Activated T-helper 2 cell treated with anti-CD3 and anti-CD28 coated beads, Interferon-gamma antibody, Interleukin-2, Interleukin-4, amounts not matched to agents 10 μg/mL and 5 μg/mL and 100 μg/mL, durations not matched to agents 14 hours and 24 hours and 36 hours (primary cell): ENCODE results near the gene PLD2. TPM values are rescaled to one million over a fixed set of nuclear protein-coding genes. Genes with fewer than 3 reads are reported as not detected.
"Not testable (repeated sequence)": the region's sequence is repeated elsewhere in the genome, so short reads cannot be mapped to it uniquely, and the experiment has no call there.

Experiments used
- DNase-seq: peaks from one replicate; pipeline ENCODE4 v3.0.0; 2021; ENCODE audit warnings: low spot score
- H3K27ac Mint-ChIP-seq: one replicate; pipeline ENCODE4 v1.8.0; 2021; ENCODE audit warnings: mixed read lengths
- H3K27me3 Mint-ChIP-seq: one replicate; pipeline ENCODE4 v1.8.0; 2021; ENCODE audit warnings: low read depth, mixed read lengths
- H3K36me3 Mint-ChIP-seq: one replicate; pipeline ENCODE4 v1.8.0; 2021; ENCODE audit warnings: low read depth, mixed read lengths
- H3K4me1 Mint-ChIP-seq: one replicate; pipeline ENCODE4 v1.8.0; 2021; ENCODE audit warnings: low read depth, mixed read lengths
- H3K4me3 Mint-ChIP-seq: one replicate; pipeline ENCODE4 v1.8.0; 2021; ENCODE audit warnings: low read depth, mild to moderate bottlenecking, moderate library complexity, mixed read lengths
- H3K9me3 Mint-ChIP-seq: one replicate; pipeline ENCODE4 v1.8.0; 2021; ENCODE audit warnings: mixed read lengths
- intact Hi-C: fragments of 100-400 bp; cut with micrococcal nuclease; formaldehyde crosslinking; loops from one replicate; pipeline ENCODE4 v1.15.1; 2023
- total RNA-seq: library from RNA; stranded (reverse); gene quantifications from 2 replicates; pipeline ENCODE4 v1.2.3, GENCODE V29; 2022

Gene PLD2
- total RNA-seq, 1 donor from 2014 or later = 26.6 TPM

DNA sequence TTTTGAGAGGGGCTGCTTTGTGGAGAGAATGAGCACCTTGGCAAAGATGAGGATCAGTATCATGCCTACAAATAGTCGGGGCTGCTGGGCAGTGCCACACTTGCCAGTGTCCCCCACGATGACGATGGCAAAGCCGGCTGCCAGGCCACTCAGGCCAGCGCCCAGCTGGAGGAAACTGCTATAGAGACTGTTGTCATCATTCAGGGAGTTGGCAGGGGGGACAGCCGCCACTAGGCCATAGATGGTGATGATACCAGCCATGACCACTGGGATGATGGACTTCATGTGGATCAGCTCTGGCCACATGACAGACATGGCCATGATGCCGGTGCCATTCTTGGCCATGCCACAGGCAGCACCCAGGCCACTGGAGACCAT lies 50.0 kb downstream of the PLD2 start:
- no peak overlapping the region for H3K27ac Mint-ChIP-seq

DNA sequence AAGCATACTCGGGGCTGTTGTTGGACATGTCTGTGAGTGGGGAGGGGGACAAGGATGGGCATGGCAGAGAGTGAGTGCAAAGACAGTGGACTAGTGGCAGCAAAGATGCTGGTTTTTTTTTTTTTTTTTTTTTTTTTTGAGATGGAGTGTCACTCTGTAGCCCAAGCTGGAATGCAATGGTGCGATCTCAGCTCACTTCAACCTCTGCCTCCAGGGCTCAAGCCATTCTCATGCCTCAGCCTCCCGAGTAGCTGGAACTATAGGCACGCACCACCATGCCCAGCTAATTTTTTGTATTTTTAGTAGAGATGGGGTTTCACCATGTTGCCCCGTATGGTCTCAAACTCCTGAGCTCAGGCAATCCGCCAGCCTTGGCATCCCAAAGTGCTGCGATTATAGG lies 50.4 kb downstream of the PLD2 start:
- H3K4me3 Mint-ChIP-seq, H3K27me3 Mint-ChIP-seq, DNase-seq, H3K27ac Mint-ChIP-seq, H3K4me1 Mint-ChIP-seq, intact Hi-C loops, H3K9me3 Mint-ChIP-seq: not testable (repeated sequence)
- peaks cover 23% of the 10 kb centered on the region for H3K36me3 Mint-ChIP-seq

More for the DNA sequence above, 50.0 kb downstream of the PLD2 start:
- intact Hi-C loops = no loop called here
- Mint-ChIP-seq H3K4me3 (no peak overlapping the region), H3K4me1 (peaks cover 9% of the 10 kb centered on the region), H3K9me3 (peaks cover 6% of the 10 kb centered on the region), H3K36me3 (peaks cover 27% of the 10 kb centered on the region), H3K27me3 (no peaks in the 10 kb centered on the region)
- DNase-seq = no peak

DNA sequence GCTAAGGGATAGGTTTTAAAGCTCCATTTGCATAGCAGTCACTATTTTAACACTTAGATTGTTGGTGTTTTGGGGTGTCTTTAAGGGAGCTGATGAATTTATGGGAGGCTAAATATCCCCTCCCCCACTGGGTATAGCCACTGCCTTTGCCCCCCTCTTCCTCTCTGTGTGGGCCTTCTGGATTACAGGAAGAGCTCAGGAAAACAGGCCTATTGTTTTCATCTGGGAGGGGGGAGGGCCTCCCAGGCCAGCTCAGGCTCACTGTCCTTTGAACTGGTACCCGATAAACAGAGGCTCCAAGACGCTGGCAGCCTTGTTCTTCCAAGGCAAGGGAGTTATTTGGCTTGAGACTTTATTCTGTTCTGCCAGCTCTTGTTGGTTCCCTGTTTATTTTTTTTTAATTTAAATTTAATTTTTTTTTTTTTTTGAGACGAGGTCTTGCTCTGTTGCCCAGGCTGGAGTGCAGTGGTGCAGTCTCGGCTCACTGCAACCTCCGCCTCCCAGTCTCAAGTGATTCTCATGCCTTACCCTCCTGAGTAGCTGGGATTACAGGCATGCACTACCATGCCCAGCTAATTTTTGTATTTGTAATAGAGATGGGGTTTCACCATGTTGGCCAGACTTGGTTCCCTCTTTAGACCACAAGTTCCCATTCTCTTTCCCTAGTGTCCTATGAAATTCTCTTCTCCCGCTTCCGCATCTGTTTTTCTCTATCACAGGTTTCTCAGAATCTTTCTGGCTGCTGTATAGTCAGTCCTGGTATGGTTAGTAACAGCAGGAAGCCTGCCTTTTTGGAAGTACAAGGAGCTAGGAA lies 51.3 kb downstream of the PLD2 start:
- Mint-ChIP-seq H3K27ac (no peak overlapping the region), H3K4me3 (no peak overlapping the region), H3K36me3 (peaks cover 21% of the 10 kb centered on the region), H3K27me3 (no peaks in the 10 kb centered on the region), H3K9me3 (no peaks in the 10 kb centered on the region), H3K4me1 (peaks cover 5% of the 10 kb centered on the region)
- no peak for DNase-seq
- intact Hi-C loops = no loop called here

DNA sequence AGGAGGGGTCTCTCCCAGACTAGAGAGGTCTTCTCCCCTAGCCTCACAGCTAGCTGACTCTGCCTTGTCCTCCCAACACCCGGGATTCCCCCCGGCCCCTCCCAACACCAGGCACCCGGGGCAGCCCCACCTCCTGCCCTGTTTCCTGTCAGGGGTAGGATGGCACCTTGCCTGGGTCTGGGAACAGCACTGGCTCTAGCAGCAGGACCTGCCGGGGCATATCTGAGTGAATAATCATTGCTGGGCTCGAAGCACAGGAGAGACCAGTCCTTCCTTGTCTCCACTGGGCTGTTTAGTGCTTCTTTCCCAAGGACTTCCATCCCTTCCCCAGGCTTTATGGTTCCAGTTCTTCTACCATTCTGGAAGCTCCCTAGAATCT lies 51.9 kb downstream of the PLD2 start:
- H3K4me1 Mint-ChIP-seq = peaks cover 5% of the 10 kb centered on the region
- DNase-seq = no peak
- H3K36me3 Mint-ChIP-seq = peaks cover 20% of the 10 kb centered on the region
- intact Hi-C loops = no loop called here
- no peak overlapping the region for H3K27ac Mint-ChIP-seq
- no peaks in the 10 kb centered on the region for H3K9me3 Mint-ChIP-seq
- H3K4me3 Mint-ChIP-seq = no peak overlapping the region
- H3K27me3 Mint-ChIP-seq = no peaks in the 10 kb centered on the region

DNA sequence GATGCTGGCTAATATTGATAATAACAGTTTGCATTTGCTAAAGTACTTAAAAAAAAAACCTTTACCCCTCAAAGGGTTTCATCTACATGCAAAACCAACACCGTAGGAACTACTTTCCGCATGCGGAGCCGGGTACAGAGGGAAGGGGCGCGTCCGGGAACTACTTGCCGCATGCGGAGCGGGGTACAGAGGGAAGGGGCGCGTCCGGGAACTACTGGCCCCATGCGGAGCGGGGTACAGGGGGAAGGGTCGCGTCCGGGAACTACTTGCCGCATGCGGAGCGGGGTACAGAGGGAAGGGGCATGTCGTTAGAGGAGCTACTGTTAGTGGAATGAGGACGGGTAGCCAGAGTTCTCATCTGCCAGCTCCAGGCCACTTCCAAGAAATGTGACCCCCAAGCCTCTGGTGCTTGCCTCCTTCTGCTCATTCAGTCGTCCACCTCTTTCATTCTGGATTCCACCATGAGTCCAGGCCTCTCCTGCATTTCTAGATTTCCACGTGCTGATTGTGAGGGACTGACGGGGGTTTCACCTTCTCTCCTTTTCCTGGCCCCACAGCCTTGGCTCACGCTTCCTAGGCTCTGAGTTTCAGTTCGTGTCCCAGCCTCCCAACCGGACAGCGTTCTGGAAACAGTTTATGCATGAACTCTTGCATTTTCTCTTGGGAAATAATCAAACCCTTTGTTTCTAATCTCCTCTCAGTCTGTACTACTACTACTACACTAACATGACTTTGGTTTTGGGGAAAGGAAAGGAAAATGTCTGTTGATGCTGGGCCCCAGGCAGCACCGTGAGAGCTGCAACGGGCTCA lies 53.1 kb downstream of the PLD2 start:
- H3K36me3 Mint-ChIP-seq = peaks cover 13% of the 10 kb centered on the region
- H3K27me3 Mint-ChIP-seq = no peaks in the 10 kb centered on the region
- H3K4me3 Mint-ChIP-seq = no peak overlapping the region
- H3K9me3 Mint-ChIP-seq = no peaks in the 10 kb centered on the region
- H3K27ac Mint-ChIP-seq = no peak overlapping the region
- H3K4me1 Mint-ChIP-seq = peaks cover 5% of the 10 kb centered on the region
- no peak for DNase-seq
- intact Hi-C loops = no loop called here

DNA sequence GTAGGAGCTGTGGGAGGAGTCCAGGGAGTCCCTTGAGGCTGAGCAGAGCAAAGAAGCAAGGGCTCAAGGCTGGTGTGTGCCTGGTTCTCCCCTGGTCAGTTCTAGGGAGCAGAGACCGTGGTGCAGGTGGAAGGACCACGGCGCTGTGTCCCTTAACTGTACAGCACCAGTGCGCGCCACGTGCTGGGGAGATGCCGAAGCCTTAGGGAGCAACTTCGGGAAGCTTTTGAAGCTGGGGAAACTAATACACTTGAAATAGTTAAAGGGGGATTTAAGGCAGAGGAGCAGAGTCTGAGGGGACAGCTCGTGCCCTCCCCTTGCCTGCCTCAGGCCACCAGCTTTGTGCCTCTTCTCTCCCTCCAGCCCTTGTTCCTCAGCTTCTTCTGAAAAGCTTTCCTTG lies 53.7 kb downstream of the PLD2 start:
- peaks cover 13% of the 10 kb centered on the region for H3K36me3 Mint-ChIP-seq
- intact Hi-C loops = no loop called here

DNA sequence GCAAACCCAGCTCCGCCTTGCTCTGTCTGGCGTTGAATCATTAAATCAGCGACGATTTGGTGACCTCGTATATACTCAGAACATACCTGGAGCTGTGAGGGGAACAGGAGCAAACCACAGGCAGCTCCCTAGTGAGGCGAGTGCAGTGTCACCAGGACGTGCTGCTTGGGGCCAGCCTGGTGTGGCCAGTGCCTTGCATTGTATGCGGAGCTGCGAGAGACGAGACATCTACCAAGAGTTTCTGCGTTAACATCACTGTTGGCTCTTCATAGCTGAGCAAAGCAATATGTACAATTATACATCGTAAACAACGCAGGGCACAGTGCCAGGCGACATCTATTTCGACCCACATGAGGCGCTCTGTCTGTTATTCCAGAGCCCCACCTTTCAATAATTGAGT lies 54.1 kb downstream of the PLD2 start:
- intact Hi-C loops = no loop called here
- peaks cover 5% of the 10 kb centered on the region for H3K4me1 Mint-ChIP-seq
- H3K36me3 Mint-ChIP-seq = peaks cover 11% of the 10 kb centered on the region
- DNase-seq = no peak
- no peaks in the 10 kb centered on the region for H3K27me3 Mint-ChIP-seq
- H3K27ac Mint-ChIP-seq = no peak overlapping the region
- no peaks in the 10 kb centered on the region for H3K9me3 Mint-ChIP-seq
- H3K4me3 Mint-ChIP-seq = no peak overlapping the region

More for the DNA sequence above, 53.7 kb downstream of the PLD2 start:
- no peak for DNase-seq
- no peaks in the 10 kb centered on the region for H3K9me3 Mint-ChIP-seq
- H3K27ac Mint-ChIP-seq = no peak overlapping the region
- no peak overlapping the region for H3K4me3 Mint-ChIP-seq
- peaks cover 5% of the 10 kb centered on the region for H3K4me1 Mint-ChIP-seq
- H3K27me3 Mint-ChIP-seq = no peaks in the 10 kb centered on the region

DNA sequence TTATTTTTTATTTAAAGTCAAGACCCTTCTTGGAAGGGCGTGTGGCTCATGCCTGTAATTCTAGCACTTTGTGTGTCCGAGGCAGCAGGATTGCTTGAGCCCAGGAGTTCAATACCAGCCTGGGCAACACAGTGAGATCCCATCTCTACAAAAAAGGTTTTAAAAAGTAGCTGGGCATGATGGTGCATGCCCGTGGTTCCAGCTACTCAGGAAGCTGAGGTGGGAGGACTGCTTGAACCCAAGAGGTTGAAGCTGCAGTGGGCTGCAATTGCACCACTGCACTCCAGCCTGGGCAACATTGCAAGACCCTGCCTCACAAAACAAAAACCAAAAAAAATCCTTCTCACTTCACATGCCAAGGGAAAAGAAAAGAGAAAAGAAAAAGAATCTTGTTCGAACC lies 55.8 kb downstream of the PLD2 start:
- no peak for DNase-seq
- Mint-ChIP-seq H3K9me3 (no peaks in the 10 kb centered on the region), H3K36me3 (no peaks in the 10 kb centered on the region), H3K27ac (no peak overlapping the region), H3K27me3 (no peaks in the 10 kb centered on the region), H3K4me1 (peaks cover 3% of the 10 kb centered on the region), H3K4me3 (no peak overlapping the region)
- intact Hi-C loops = no loop called here

DNA sequence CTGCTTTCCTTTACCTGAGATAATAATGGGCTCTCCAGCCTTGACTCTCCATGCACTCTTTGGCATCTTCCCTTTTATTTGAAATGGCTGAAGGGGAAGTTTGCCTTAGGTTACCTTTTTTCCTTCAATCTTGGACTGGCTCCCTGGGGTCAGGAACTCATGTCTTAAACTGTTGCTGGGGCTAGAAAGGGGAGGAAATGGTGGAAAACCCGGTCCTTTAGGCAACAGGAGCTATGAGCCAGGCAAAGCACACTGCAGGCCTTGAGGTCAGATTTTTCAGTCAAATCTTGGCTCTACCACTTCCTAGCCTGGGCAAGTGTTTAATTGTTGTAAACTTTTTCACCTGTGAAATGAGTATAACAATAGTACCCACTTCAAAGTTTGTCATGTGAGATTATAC lies 56.4 kb downstream of the PLD2 start:
- Mint-ChIP-seq H3K27me3 (no peaks in the 10 kb centered on the region), H3K36me3 (no peaks in the 10 kb centered on the region), H3K4me3 (no peak overlapping the region), H3K4me1 (peaks cover 1% of the 10 kb centered on the region), H3K9me3 (no peaks in the 10 kb centered on the region), H3K27ac (no peak overlapping the region)
- no peak for DNase-seq
- intact Hi-C loops = no loop called here

DNA sequence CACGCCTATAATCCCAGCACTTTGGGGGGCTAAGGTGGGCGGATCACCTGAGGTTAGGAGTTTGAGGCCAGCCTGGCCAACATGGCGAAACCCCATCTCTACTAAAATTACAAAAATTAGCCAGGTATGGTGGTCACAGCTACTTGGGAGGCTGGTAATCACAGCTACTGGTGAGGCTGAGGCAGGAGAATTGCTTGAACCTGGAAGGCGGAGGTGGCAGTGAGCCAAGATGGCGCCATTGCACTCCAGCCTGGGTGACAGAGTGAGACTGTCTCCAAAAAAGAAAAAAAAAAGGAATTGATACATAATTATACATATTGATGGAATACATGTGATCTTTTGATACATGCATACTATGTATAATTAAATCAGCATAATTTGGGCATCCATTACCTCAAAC lies 60.6 kb downstream of the PLD2 start:
- H3K4me3 Mint-ChIP-seq, DNase-seq, intact Hi-C loops, H3K27ac Mint-ChIP-seq, H3K4me1 Mint-ChIP-seq, H3K36me3 Mint-ChIP-seq, H3K27me3 Mint-ChIP-seq, H3K9me3 Mint-ChIP-seq: not testable (repeated sequence)

DNA sequence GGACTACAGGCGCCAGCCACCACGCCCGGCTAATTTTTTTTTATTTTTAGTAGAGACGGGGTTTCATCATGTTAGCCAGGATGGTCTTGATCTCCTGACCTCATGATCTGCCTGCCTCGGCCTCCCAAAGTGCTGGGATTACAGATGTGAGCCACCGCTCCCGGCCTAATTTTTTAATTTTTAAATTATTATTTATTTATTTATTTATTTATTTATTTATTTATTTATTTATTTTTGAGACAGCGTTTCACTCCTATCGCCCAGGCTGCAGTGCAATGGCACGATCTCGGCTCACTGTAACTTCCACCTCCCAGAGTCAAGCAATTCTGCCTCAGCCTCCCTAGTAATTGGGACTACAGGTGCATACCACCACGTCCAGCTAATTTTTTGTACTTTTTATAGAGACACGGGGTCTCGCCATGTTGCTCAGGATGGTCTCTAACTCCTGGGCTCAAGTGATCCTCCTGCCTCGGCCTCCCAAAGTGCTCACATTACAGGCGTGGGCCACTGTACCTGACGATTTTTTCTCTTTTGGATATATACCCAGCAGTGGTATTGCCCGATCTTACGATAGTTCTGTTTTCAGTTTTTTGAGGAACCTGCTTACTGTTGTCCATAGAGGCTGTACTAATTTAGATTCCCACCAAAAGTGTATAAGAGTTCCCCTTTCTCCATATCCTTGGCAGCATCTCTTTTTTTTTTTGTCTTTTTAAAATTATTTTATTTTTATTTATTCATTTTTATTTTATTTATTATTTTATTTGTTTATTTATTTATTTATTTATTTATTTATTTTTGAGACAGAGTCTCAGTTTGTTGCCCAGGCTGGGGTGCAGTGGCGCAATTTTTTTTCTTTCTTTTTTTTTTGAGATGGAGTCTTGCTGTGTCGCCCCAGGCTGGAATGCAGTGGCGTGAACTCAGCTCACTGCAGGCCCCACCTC lies 62.4 kb downstream of the PLD2 start:
- H3K4me1 Mint-ChIP-seq, H3K36me3 Mint-ChIP-seq, intact Hi-C loops, H3K27ac Mint-ChIP-seq, H3K27me3 Mint-ChIP-seq, H3K4me3 Mint-ChIP-seq, H3K9me3 Mint-ChIP-seq, DNase-seq: not testable (repeated sequence)

DNA sequence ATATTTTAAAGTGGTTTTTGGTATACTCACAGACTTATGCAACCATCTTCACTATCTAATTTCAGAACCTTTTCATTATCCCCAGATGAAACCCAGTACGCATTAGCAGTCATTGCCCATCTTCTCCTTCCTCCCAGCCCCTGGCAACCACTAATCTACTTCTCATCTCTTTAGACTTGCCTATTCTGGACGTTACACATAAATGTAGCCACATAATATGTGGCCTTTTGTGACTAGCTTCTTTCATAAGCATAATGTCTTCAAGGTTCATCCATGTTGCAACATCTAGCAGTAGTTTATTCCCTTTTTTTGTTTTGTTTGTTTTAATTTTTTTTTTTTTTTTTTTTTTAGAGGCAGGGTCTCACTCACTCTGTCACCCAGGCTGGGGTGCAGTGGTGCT lies 63.9 kb downstream of the PLD2 start:
- Mint-ChIP-seq H3K4me1 (peaks cover 5% of the 10 kb centered on the region), H3K36me3 (peaks cover 10% of the 10 kb centered on the region), H3K27me3 (no peaks in the 10 kb centered on the region), H3K4me3 (no peak overlapping the region), H3K27ac (no peak overlapping the region), H3K9me3 (no peaks in the 10 kb centered on the region)
- no peak for DNase-seq
- intact Hi-C loops = no loop called here
